Retinal pigment epithelial cell (primary cell): ENCODE measurements around the gene ENPP4.
"Not testable (repeated sequence)": the region's sequence is repeated elsewhere in the genome, so short reads cannot be mapped to it uniquely, and the experiment has no call there.

ENCODE experiments used
- DNase-seq: peaks from one replicate; pipeline ENCODE4 v3.0.0-alpha.2; 2010; ENCODE audit warnings: low read depth
- H3K4me3 ChIP-seq: 2 replicates; pipeline ENCODE4 v1.5.1; 2011; ENCODE audit warnings: mild to moderate bottlenecking, low read length, control low read depth, moderate library complexity
- CTCF ChIP-seq: conservative IDR thresholded peaks from 2 replicates; pipeline ENCODE4 v1.5.1; 2011; ENCODE audit warnings: low read depth, low read length, control low read depth, inconsistent platforms

Gene ENPP4

GRCh38 chr6:46134216-46134615, 4.4 kb downstream of the ENPP4 start:
- no peak overlapping the region for H3K4me3 ChIP-seq
- TF ChIP-seq CTCF, result no peak
- no peak for DNase-seq

DNA sequence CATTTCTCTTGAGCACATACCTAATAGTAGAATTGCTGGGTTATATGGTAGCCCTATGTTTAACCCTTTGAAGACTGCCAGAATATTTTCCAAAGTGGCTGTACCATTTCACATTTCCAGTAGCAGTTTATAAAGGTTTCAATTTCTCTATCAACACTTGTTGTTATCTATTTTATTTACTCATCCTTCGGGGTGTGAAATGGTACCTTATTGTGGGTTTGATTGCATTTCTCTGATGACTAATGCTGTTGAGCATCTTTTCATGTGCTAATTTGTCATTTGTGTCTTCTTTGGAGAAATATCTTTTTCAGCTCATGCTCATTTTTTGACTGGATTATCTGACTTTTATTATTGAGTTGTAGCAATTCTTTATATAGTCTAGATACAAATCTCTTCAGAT, 5.4 kb downstream of the ENPP4 start:
- no peak for TF ChIP-seq CTCF
- no peak for DNase-seq
- H3K4me3 ChIP-seq, result no peak overlapping the region

DNA sequence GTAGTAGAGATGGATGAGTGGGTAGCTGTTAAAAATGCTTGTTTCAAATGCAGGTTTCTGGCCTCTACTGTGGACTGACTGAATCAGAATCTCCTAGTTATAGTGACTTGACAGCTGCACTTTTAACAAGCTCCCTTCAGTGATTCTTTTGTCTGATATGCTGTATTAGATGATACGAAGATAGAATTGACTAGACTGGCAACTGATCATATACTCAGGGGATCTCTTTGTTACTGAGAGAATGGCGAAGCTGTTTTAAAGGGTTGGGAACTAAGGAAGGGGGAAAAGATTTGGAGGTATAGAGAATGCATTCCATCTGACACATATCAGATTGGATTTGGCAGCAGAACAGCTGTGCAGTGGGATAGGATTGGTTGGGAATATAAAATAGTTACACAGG, 7.0 kb downstream of the ENPP4 start:
- TF ChIP-seq CTCF, result no peak

DNA sequence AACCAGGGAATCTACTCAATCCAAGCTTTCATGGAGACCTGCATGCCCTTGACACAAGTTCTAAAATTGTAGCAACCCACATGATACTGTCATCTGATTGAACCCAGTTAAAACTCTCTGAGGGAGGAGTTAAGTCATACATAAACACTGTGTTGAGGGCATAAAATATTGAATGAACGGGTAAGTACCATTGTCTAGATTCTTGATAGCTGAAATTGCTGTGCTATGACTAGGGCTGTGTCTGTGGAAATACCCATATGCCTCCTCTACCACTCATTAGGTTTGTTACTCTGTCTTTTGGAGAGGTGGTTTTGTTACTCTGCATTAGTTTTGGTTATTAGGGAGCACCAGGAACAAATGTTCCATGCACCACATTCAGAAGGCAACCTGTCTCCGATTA, 7.6 kb downstream of the ENPP4 start:
- no peak overlapping the region for H3K4me3 ChIP-seq
- TF ChIP-seq CTCF, result no peak
- no peak for DNase-seq

More for the DNA sequence above, 7.0 kb downstream of the ENPP4 start:
- H3K4me3 ChIP-seq, result no peak overlapping the region
- DNase-seq, result no peak

- TF ChIP-seq CTCF, result no peak
- no peak overlapping the region for H3K4me3 ChIP-seq
- DNase-seq, result no peak
Measured at GRCh38 chr6:46138281-46138680, 8.5 kb downstream of the ENPP4 start.

DNA sequence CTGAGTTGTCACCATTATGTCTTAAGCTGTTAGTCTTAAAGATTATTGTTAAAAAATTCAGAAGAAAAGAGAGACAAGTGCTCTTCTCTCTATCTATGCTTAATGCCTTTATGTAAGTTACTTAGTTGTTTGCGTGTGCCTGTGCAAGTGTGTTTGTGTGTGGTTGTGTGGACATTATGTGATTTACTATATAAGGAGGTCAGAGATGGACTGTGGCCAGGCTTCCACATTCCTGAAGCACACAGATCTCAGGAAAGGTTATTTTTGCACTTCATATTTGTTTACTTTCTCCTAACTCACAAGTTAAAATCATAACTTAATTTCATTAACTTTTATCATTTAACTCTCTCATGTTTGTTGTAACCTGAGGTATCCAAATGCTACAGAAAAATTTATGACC, 14.5 kb downstream of the ENPP4 start:
- no peak for DNase-seq
- no peak overlapping the region for H3K4me3 ChIP-seq
- no peak for TF ChIP-seq CTCF

- DNase-seq, H3K4me3 ChIP-seq: not testable (repeated sequence)
Measured at GRCh38 chr6:46149066-46149465, 19.3 kb downstream of the ENPP4 start.

- H3K4me3 ChIP-seq, result no peak overlapping the region
- DNase-seq, result no peak
- TF ChIP-seq CTCF, result no peak
Measured at GRCh38 chr6:46156701-46157100, 26.9 kb downstream of the ENPP4 start.
